ENCODE measurements around the gene CORO6. TPM values are rescaled to one million over a fixed set of nuclear protein-coding genes. Genes with fewer than 3 reads are reported as not detected.

CORO6 gene
- total RNA-seq, 1 donor: 20.3 TPM

DNA sequence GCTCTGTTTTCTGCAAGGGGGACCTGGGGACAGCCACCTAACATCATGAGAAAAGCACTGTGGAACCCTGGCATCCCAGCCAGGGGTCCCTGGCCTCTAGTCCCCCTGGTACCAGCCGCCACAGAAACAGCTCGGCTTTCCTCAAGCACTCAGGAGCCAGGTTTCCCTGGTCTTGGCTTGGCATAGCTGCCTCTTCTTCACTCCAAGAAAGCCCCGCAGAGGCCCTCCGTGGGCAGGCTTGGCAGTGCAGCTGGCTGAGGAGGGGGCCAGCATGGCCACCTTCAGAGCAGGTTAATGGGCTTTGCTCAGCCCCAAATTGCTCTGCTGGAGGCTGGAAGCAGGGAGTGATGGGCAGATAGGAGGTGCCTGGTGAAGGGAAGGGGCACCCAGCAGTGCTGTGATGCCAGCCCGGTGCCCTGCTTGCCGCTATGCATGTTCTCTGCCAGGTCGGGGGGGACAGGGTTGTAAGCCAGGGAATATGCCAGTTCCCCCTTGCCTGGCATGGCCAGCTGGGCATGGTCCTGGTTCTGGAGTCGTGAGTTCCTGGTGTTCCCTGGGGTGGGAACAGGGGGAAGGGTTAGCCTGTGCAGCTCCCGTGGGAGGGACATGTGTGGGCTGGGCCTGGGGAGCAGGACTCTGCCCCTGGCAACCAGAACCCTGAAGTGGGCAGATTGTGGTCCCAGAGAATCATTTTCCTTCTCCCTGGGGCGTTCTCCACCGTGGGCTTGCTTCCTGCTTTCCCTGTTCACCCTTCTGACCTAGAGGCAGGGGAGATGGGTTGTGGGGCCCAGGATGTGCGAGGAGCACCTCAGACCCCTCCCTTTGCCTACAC, 26.6 kb downstream of the CORO6 start:
- no peaks in the 10 kb centered on the region for H3K27me3 ChIP-seq (ENCODE audit: insufficient read depth, low read length)
- H2AFZ ChIP-seq (ENCODE audit: low read length): no peak overlapping the region
- H3K27ac ChIP-seq (ENCODE audit: low read depth, low read length): no peak overlapping the region
- H4K20me1 ChIP-seq (ENCODE audit: insufficient read depth, low read length): peaks cover 33% of the 10 kb centered on the region
- TF ChIP-seq, protein P1, sequence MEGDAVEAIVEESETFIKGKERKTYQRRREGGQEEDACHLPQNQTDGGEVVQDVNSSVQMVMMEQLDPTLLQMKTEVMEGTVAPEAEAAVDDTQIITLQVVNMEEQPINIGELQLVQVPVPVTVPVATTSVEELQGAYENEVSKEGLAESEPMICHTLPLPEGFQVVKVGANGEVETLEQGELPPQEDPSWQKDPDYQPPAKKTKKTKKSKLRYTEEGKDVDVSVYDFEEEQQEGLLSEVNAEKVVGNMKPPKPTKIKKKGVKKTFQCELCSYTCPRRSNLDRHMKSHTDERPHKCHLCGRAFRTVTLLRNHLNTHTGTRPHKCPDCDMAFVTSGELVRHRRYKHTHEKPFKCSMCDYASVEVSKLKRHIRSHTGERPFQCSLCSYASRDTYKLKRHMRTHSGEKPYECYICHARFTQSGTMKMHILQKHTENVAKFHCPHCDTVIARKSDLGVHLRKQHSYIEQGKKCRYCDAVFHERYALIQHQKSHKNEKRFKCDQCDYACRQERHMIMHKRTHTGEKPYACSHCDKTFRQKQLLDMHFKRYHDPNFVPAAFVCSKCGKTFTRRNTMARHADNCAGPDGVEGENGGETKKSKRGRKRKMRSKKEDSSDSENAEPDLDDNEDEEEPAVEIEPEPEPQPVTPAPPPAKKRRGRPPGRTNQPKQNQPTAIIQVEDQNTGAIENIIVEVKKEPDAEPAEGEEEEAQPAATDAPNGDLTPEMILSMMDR (IDR thresholded peaks at IDR 0.05; ENCODE audit: extremely low read depth, low read depth, low read length): no peak
- H3K4me3 ChIP-seq (ENCODE audit: insufficient read depth, low read length): no peak overlapping the region
- H3K79me2 ChIP-seq (ENCODE audit: insufficient read depth, low read length): no peaks in the 10 kb centered on the region
- no peak for DNase-seq (ENCODE audit: insufficient read length, low spot score, missing footprints)
- H3K4me1 ChIP-seq (ENCODE audit: insufficient read depth, low read length): peaks cover 27% of the 10 kb centered on the region
- no peak overlapping the region for H3K4me2 ChIP-seq (ENCODE audit: insufficient read depth, low read length)
- H3K36me3 ChIP-seq (ENCODE audit: insufficient read depth, low read length): no peaks in the 10 kb centered on the region
- H3K9me3 ChIP-seq (ENCODE audit: low read depth, low read length): no peaks in the 10 kb centered on the region

- Histone ChIP-seq H3K27me3 (ENCODE audit: insufficient read depth, low read length) (no peaks in the 10 kb centered on the region), H3K4me3 (ENCODE audit: insufficient read depth, low read length) (no peak overlapping the region), H3K27ac (ENCODE audit: low read depth, low read length) (no peak overlapping the region), H4K20me1 (ENCODE audit: insufficient read depth, low read length) (peaks cover 33% of the 10 kb centered on the region), H3K79me2 (ENCODE audit: insufficient read depth, low read length) (no peaks in the 10 kb centered on the region), H2AFZ (ENCODE audit: low read length) (no peak overlapping the region), H3K9me3 (ENCODE audit: low read depth, low read length) (no peaks in the 10 kb centered on the region), H3K4me2 (ENCODE audit: insufficient read depth, low read length) (no peak overlapping the region), H3K4me1 (ENCODE audit: insufficient read depth, low read length) (peaks cover 35% of the 10 kb centered on the region), H3K36me3 (ENCODE audit: insufficient read depth, low read length) (no peaks in the 10 kb centered on the region)
- TF ChIP-seq, protein P1 (IDR thresholded peaks at IDR 0.05; ENCODE audit: extremely low read depth, low read depth, low read length): no peak
- DNase-seq (ENCODE audit: insufficient read length, low spot score, missing footprints): no peak
These were observed 27.4 kb downstream of the CORO6 start for GRCh38 chr17:29595107-29595942.

DNA sequence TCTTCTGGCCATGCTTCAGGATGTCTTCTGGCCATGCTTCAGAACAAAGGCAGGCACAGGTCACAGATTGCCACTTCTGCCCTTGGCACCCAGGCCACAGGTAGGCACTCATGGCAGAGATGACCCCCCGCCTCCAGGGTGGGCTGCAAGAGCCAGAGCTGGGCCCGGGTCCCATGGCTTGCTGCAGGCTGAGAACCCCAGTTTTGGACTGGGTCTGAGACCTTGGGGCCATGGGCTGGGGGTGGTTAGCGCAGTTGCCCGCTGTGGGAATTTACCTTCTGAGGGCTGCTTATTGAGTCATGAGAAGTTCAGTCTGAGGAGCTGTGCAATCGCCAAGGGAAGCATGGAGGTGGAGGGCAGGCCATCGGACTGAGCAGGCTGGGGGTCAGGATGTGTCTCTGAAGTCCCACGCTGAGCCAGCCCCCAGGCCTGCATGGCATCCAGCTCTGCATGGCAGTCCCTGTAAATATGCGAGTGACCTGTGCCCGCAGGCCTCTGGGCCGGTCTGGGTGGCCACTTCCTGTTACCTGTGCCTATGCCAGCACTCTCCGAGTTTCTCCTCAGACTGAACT, 28.1 kb downstream of the CORO6 start:
- Histone ChIP-seq H3K4me3 (ENCODE audit: insufficient read depth, low read length) (no peak overlapping the region), H3K36me3 (ENCODE audit: insufficient read depth, low read length) (no peaks in the 10 kb centered on the region), H4K20me1 (ENCODE audit: insufficient read depth, low read length) (peaks cover 30% of the 10 kb centered on the region), H3K27ac (ENCODE audit: low read depth, low read length) (no peak overlapping the region), H2AFZ (ENCODE audit: low read length) (no peak overlapping the region), H3K79me2 (ENCODE audit: insufficient read depth, low read length) (no peaks in the 10 kb centered on the region), H3K9me3 (ENCODE audit: low read depth, low read length) (no peaks in the 10 kb centered on the region), H3K4me1 (ENCODE audit: insufficient read depth, low read length) (peaks cover 42% of the 10 kb centered on the region), H3K4me2 (ENCODE audit: insufficient read depth, low read length) (no peak overlapping the region), H3K27me3 (ENCODE audit: insufficient read depth, low read length) (no peaks in the 10 kb centered on the region)
- no peak for DNase-seq (ENCODE audit: insufficient read length, low spot score, missing footprints)
- TF ChIP-seq, protein P1 (IDR thresholded peaks at IDR 0.05; ENCODE audit: extremely low read depth, low read depth, low read length): no peak

Measured in osteoblast (primary cell).